ENCODE results near the gene RAB33A. TPM values are rescaled to one million over a fixed set of nuclear protein-coding genes. Genes with fewer than 3 reads are reported as not detected.

Gene RAB33A
- total RNA-seq, 1 donor from 2014 or later, result 1.7 TPM

DNA sequence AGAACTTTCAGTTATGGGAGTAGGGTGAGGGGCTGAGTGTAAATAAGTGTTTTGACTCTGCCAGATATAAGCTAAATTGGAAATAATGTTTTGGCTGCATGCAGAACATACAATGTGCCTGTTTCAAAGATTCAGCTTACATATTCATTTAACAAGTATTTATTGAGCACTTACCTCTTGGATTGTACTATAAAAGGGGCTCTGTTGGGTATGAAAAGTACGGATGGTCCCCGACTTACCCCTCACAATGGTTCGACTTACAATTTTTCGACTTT lies 5.3 kb upstream of the RAB33A start:
- Histone ChIP-seq H3K36me3 (ENCODE audit: insufficient read depth, low read length) (no peaks in the 10 kb centered on the region), H3K4me3 (ENCODE audit: insufficient read depth, low read depth, low read length) (peak overlapping the region; percentile 80), H4K20me1 (ENCODE audit: insufficient read depth, low read length) (no peaks in the 10 kb centered on the region), H3K9ac (ENCODE audit: low read length) (peak overlapping the region; percentile 92), H3K79me2 (ENCODE audit: insufficient read depth, low read length) (peaks cover 25% of the 10 kb centered on the region), H3K4me2 (ENCODE audit: low read length) (peak overlapping the region; percentile 85), H2AFZ (ENCODE audit: low read depth, low read length) (peak overlapping the region; percentile 42), H3K27me3 (ENCODE audit: insufficient read depth, low read length) (peaks cover 3% of the 10 kb centered on the region), H3K4me1 (ENCODE audit: insufficient read depth, low read length) (peaks cover 16% of the 10 kb centered on the region), H3K9me3 (ENCODE audit: insufficient read depth, low read depth, low read length) (no peaks in the 10 kb centered on the region), H3K27ac (ENCODE audit: low read depth, low read length) (peak overlapping the region; percentile 91)
- peak overlapping the region; percentile 94 for H3K4me3 Mint-ChIP-seq (ENCODE audit: unreplicated experiment)
- peak overlapping the region; percentile 89 for H3K27ac Mint-ChIP-seq (ENCODE audit: unreplicated experiment)
- no peaks in the 10 kb centered on the region for H3K9me3 Mint-ChIP-seq (ENCODE audit: unreplicated experiment)
- H3K4me1 Mint-ChIP-seq (ENCODE audit: low read depth, unreplicated experiment), result peaks cover 5% of the 10 kb centered on the region
- TF ChIP-seq, protein P1, sequence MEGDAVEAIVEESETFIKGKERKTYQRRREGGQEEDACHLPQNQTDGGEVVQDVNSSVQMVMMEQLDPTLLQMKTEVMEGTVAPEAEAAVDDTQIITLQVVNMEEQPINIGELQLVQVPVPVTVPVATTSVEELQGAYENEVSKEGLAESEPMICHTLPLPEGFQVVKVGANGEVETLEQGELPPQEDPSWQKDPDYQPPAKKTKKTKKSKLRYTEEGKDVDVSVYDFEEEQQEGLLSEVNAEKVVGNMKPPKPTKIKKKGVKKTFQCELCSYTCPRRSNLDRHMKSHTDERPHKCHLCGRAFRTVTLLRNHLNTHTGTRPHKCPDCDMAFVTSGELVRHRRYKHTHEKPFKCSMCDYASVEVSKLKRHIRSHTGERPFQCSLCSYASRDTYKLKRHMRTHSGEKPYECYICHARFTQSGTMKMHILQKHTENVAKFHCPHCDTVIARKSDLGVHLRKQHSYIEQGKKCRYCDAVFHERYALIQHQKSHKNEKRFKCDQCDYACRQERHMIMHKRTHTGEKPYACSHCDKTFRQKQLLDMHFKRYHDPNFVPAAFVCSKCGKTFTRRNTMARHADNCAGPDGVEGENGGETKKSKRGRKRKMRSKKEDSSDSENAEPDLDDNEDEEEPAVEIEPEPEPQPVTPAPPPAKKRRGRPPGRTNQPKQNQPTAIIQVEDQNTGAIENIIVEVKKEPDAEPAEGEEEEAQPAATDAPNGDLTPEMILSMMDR (IDR thresholded peaks at IDR 0.05; ENCODE audit: insufficient read depth, low read depth, low read length), result no peak
- no peak for TF ChIP-seq EZH2 (IDR thresholded peaks at IDR 0.05; ENCODE audit: insufficient read depth, low read length)
- FAIRE-seq (no peak), DNase-seq (ENCODE audit: low read depth) (no peak)
- H3K36me3 Mint-ChIP-seq (ENCODE audit: low read depth, unreplicated experiment), result no peaks in the 10 kb centered on the region
- H3K27me3 Mint-ChIP-seq (ENCODE audit: low read depth, unreplicated experiment), result no peaks in the 10 kb centered on the region

DNA sequence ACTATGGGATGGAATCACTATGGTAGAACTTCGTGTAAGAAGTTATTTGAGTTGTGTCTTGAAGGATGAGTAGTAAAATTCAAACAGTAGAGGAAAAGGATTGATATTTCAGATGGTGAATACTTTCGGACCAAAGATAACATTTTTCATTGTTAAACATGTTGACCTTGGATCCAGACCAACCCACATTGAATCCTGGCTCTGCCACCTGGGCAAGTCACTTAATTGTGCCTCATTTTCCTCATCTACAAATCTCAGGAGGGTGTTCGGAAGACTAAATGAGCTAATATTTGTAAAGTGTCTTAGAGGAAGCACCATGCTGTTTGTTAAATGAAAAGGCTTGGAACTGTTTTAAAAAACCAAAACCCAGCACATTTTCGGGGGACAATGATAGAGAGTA lies 4.7 kb upstream of the RAB33A start:
- Histone ChIP-seq H3K9me3 (ENCODE audit: insufficient read depth, low read depth, low read length) (no peaks in the 10 kb centered on the region), H3K9ac (ENCODE audit: low read length) (no peak overlapping the region), H3K27ac (ENCODE audit: low read depth, low read length) (no peak overlapping the region), H3K4me2 (ENCODE audit: low read length) (peak overlapping the region; percentile 85), H3K79me2 (ENCODE audit: insufficient read depth, low read length) (peaks cover 24% of the 10 kb centered on the region), H2AFZ (ENCODE audit: low read depth, low read length) (no peak overlapping the region), H3K27me3 (ENCODE audit: insufficient read depth, low read length) (peaks cover 3% of the 10 kb centered on the region), H3K4me3 (ENCODE audit: insufficient read depth, low read depth, low read length) (peak overlapping the region; percentile 80), H3K36me3 (ENCODE audit: insufficient read depth, low read length) (no peaks in the 10 kb centered on the region), H4K20me1 (ENCODE audit: insufficient read depth, low read length) (no peaks in the 10 kb centered on the region), H3K4me1 (ENCODE audit: insufficient read depth, low read length) (peaks cover 18% of the 10 kb centered on the region)
- DNase-seq (ENCODE audit: low read depth), result no peak
- Mint-ChIP-seq H3K4me3 (ENCODE audit: unreplicated experiment) (peak overlapping the region; percentile 94), H3K9me3 (ENCODE audit: unreplicated experiment) (no peaks in the 10 kb centered on the region), H3K27ac (ENCODE audit: unreplicated experiment) (no peak overlapping the region), H3K36me3 (ENCODE audit: low read depth, unreplicated experiment) (no peaks in the 10 kb centered on the region), H3K4me1 (ENCODE audit: low read depth, unreplicated experiment) (peaks cover 5% of the 10 kb centered on the region), H3K27me3 (ENCODE audit: low read depth, unreplicated experiment) (no peaks in the 10 kb centered on the region)
- FAIRE-seq, result peak; percentile 84
- TF ChIP-seq, protein P1 (IDR thresholded peaks at IDR 0.05; ENCODE audit: insufficient read depth, low read depth, low read length), result no peak
- TF ChIP-seq EZH2 (IDR thresholded peaks at IDR 0.05; ENCODE audit: insufficient read depth, low read length), result no peak

DNA sequence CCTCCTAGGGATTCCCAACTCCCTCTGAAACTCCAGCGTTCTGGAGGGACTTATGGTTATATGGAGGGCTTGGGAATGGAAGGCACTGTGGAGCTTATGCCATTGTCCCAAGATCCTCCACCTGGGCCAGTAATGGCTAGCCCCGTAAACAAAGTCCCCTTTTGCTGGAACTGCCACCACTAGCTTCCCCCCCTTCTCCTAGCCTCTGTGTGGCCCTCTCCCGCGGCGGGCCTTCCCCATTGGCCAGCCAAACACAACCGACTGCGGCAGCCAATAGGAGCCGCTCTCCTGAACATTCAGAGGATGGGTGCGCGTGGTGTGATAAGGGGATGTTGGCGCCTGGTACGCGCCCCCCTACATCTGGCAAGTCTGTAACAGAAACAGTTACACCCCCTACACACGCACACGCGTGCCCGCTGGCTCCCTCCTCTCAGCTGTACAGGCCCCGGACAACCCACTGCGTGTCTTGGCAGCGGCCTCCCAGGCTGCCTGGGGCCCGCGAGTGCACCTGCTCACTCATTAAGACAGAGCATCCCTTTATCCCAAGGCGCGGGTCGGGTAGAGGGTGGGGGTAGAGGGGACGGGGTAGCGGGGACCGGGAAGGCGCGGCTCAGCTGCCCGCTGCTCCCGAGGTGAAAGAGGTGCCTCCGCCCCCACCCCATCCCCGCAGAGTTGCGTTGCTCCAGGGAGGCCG lies 863 bp upstream of the RAB33A start:
- Histone ChIP-seq H2AFZ (ENCODE audit: low read depth, low read length) (peak overlapping the region; percentile 78), H3K27me3 (ENCODE audit: insufficient read depth, low read length) (peaks cover 3% of the 10 kb centered on the region), H3K79me2 (ENCODE audit: insufficient read depth, low read length) (no peaks in the 10 kb centered on the region), H3K9me3 (ENCODE audit: insufficient read depth, low read depth, low read length) (no peaks in the 10 kb centered on the region), H3K4me2 (ENCODE audit: low read length) (peak overlapping the region; percentile 85), H3K4me1 (ENCODE audit: insufficient read depth, low read length) (peaks cover 31% of the 10 kb centered on the region), H3K9ac (ENCODE audit: low read length) (peak overlapping the region; percentile 52), H3K4me3 (ENCODE audit: insufficient read depth, low read depth, low read length) (peak overlapping the region; percentile 51), H3K36me3 (ENCODE audit: insufficient read depth, low read length) (no peaks in the 10 kb centered on the region), H4K20me1 (ENCODE audit: insufficient read depth, low read length) (no peaks in the 10 kb centered on the region), H3K27ac (ENCODE audit: low read depth, low read length) (no peak overlapping the region)
- H3K27me3 Mint-ChIP-seq (ENCODE audit: low read depth, unreplicated experiment), result no peaks in the 10 kb centered on the region
- no peaks in the 10 kb centered on the region for H3K9me3 Mint-ChIP-seq (ENCODE audit: unreplicated experiment)
- H3K4me3 Mint-ChIP-seq (ENCODE audit: unreplicated experiment), result peak overlapping the region; percentile 75
- TF ChIP-seq, protein P1 (IDR thresholded peaks at IDR 0.05; ENCODE audit: insufficient read depth, low read depth, low read length), result no peak
- no peak for TF ChIP-seq EZH2 (IDR thresholded peaks at IDR 0.05; ENCODE audit: insufficient read depth, low read length)
- FAIRE-seq, result peak; percentile 9
- H3K4me1 Mint-ChIP-seq (ENCODE audit: low read depth, unreplicated experiment), result peaks cover 16% of the 10 kb centered on the region
- no peak for DNase-seq (ENCODE audit: low read depth)
- H3K36me3 Mint-ChIP-seq (ENCODE audit: low read depth, unreplicated experiment), result no peaks in the 10 kb centered on the region
- H3K27ac Mint-ChIP-seq (ENCODE audit: unreplicated experiment), result no peak overlapping the region

Measured in astrocyte (in vitro differentiated cells and primary cell).